ENCODE data around the gene C1orf216. TPM values are rescaled to one million over a fixed set of nuclear protein-coding genes. Genes with fewer than 3 reads are reported as not detected.
A peak's percentile ranks its signal among the peaks of the same experiment; 100 is the strongest.
"Not testable (repeated sequence)": the region's sequence is repeated elsewhere in the genome, so short reads cannot be mapped to it uniquely, and the experiment has no call there.

Gene C1orf216
- 10.4 TPM for total RNA-seq
- long read RNA-seq, transcript C1orf216-201 (2 exons, 3,218 nt): major isoform, 57 of 72 reads
- long read RNA-seq, partial matches to known transcripts: 0 of 72 reads
- long read RNA-seq, other reads (novel, unspliced or antisense): 14 of 72 reads

- ATAC-seq (ENCODE audit: poor library complexity) (peak; percentile 97), DNase-seq (peak; percentile 80)
- intact Hi-C loops (cut with DNase I): no loop called here
Measured at GRCh38 chr1:35718492-35719336, at the start of gene C1orf216. Gene C1orf216 (minus strand): TSS chr1:35718884. CDS start chr1:35716321, 2,563 bp downstream.

GRCh38 chr1:35764283-35764682 lies 45.6 kb upstream of the C1orf216 start:
- ATAC-seq (ENCODE audit: poor library complexity) (no peak), DNase-seq (no peak)
- intact Hi-C loops (cut with DNase I): no loop called here

- ATAC-seq (ENCODE audit: poor library complexity) (no peak), DNase-seq (no peak)
- intact Hi-C loops (cut with DNase I): no loop called here
Measured at GRCh38 chr1:35763201-35763600, 44.5 kb upstream of the C1orf216 start.

GRCh38 chr1:35762141-35762540 lies 43.5 kb upstream of the C1orf216 start:
- DNase-seq: no peak
- no peak for ATAC-seq (ENCODE audit: poor library complexity)
- intact Hi-C loops (cut with DNase I): no loop called here

GRCh38 chr1:35756064-35756463 lies 37.4 kb upstream of the C1orf216 start:
- intact Hi-C loops (cut with DNase I): no loop called here
- no peak for DNase-seq
- no peak for ATAC-seq (ENCODE audit: poor library complexity)

- intact Hi-C loops (cut with DNase I): no loop called here
- DNase-seq: no peak
- ATAC-seq (ENCODE audit: poor library complexity): no peak
Measured at GRCh38 chr1:35753626-35754260, 35.1 kb upstream of the C1orf216 start.

GRCh38 chr1:35748326-35748725 lies 29.6 kb upstream of the C1orf216 start:
- intact Hi-C loops (cut with DNase I): no loop called here
- ATAC-seq (ENCODE audit: poor library complexity) (no peak), DNase-seq (no peak)

- DNase-seq (no peak), ATAC-seq (ENCODE audit: poor library complexity) (no peak)
- intact Hi-C loops (cut with DNase I): no loop called here
Measured at GRCh38 chr1:35745124-35745730, 26.5 kb upstream of the C1orf216 start.

GRCh38 chr1:35737120-35737519 lies 18.4 kb upstream of the C1orf216 start:
- no peak for DNase-seq
- ATAC-seq (ENCODE audit: poor library complexity): no peak
- intact Hi-C loops (cut with DNase I): no loop called here

GRCh38 chr1:35727434-35728040 lies 8.9 kb upstream of the C1orf216 start:
- ATAC-seq (ENCODE audit: poor library complexity) (no peak), DNase-seq (no peak)
- intact Hi-C loops (cut with DNase I): no loop called here

- peak; percentile 46 for DNase-seq
- intact Hi-C loops (cut with DNase I): no loop called here
- ATAC-seq (ENCODE audit: poor library complexity): peak; percentile 95
Measured at GRCh38 chr1:35726450-35727433, 8.1 kb upstream of the C1orf216 start.

GRCh38 chr1:35725596-35725995 lies 6.9 kb upstream of the C1orf216 start:
- ATAC-seq (ENCODE audit: poor library complexity): no peak
- intact Hi-C loops (cut with DNase I): loop anchor here (2.0 kb wide), 1 partner anchor 153 kb away; the partner anchor contains the start of gene TFAP2E
- no peak for DNase-seq

- DNase-seq: peak; percentile 72
- intact Hi-C loops (cut with DNase I): no loop called here
- ATAC-seq (ENCODE audit: poor library complexity): peak; percentile 63
Measured at GRCh38 chr1:35717911-35718476, 690 bp downstream of the C1orf216 start.

GRCh38 chr1:35715568-35716002 lies 3.1 kb downstream of the C1orf216 start:
- intact Hi-C loops (cut with DNase I): no loop called here
- DNase-seq: peak; percentile 78
- ATAC-seq (ENCODE audit: poor library complexity): peak; percentile 48

- ATAC-seq (ENCODE audit: poor library complexity): no peak
- intact Hi-C loops (cut with DNase I): no loop called here
- DNase-seq: no peak
Measured at GRCh38 chr1:35714921-35715567, 3.6 kb downstream of the C1orf216 start.

GRCh38 chr1:35711098-35711497 lies 7.6 kb downstream of the C1orf216 start:
- DNase-seq; intact Hi-C loops (cut with DNase I); ATAC-seq (ENCODE audit: poor library complexity): not testable (repeated sequence)

- intact Hi-C loops (cut with DNase I): no loop called here
- no peak for DNase-seq
Measured at GRCh38 chr1:35708952-35709351, 9.7 kb downstream of the C1orf216 start.

More at GRCh38 chr1:35708952-35709351, 9.7 kb downstream of the C1orf216 start:
- no peak for ATAC-seq (ENCODE audit: poor library complexity)
